ENCODE data around the gene TNFRSF19.

The TNFRSF19 gene

GRCh38 chr13:23722726-23723453 is 152.7 kb downstream of the TNFRSF19 start:
- DNase-seq (ENCODE audit: low read depth in 2 of 2), result no peak

GRCh38 chr13:23723471-23723870 is 153.3 kb downstream of the TNFRSF19 start:
- no peak for DNase-seq (ENCODE audit: low read depth in 2 of 2)

- DNase-seq (ENCODE audit: low read depth in 2 of 2), result no peak
Observed at GRCh38 chr13:23724196-23724970, 154.2 kb downstream of the TNFRSF19 start.

Measured in stimulated activated CD4-positive, alpha-beta T cell treated with anti-CD3 and anti-CD28 coated beads, Interleukin-1b, Interleukin-23, amount 100 ng/mL, for 4 hours (primary cell).